GM12878 (cell line): Measurements from ENCODE around the gene TSPAN31. TPM values are rescaled to one million over a fixed set of nuclear protein-coding genes. Genes with fewer than 3 reads are reported as not detected.

Experiments
- ATAC-seq: fragments of 200-7000 bp; cut with Tn5 transposase; 3 replicates; pipeline ENCODE4 v1.9.1; 2020; ENCODE audit warnings: mild to moderate bottlenecking, moderate library complexity
- BruUV-seq: library from RNA; stranded (reverse); fragments of 400-500 nt; replicated peaks from 2 replicates; lab custom pipeline; 2021; lab: Mats Ljungman, UMichigan
- CTCF ChIA-PET: fragments of 300-600 bp; sonication (Branson Sonifier 250); formaldehyde crosslinking; extraction: SDS; loops from one replicate; lab custom pipeline; 2021; ENCODE audit warnings: inconsistent platforms; lab: Yijun Ruan, JAX
- POLR2A ChIA-PET: fragments of 350-600 bp; formaldehyde crosslinking; extraction: SDS; loops from one replicate; lab custom pipeline; 2021; ENCODE audit warnings: inconsistent platforms; lab: Charles Lee
- RAD21 ChIA-PET: fragments of 300-600 bp; sonication (Branson Sonifier 250); formaldehyde crosslinking; loops from one replicate; lab custom pipeline; 2023; ENCODE audit warnings: antibody characterized with exemption; ENCODE audit not compliant: unreplicated experiment; lab: Charles Lee
- SMC1A ChIA-PET: fragments of 300-600 bp; sonication (Branson Sonifier 250); formaldehyde crosslinking; loops from one replicate; lab custom pipeline; 2023; ENCODE audit not compliant: unreplicated experiment, uncharacterized antibody; lab: Charles Lee
- DNase-seq: peaks from one replicate; pipeline ENCODE4 v3.0.0-alpha.2; 2011; ENCODE audit warnings: low read depth, low spot score
- FAIRE-seq: peaks from 3 replicates; lab custom pipeline; 2011; peaks lifted over from hg19 to GRCh38; lab: Jason Lieb, UNC
- H2AFZ ChIP-seq: 2 replicates; pipeline ENCODE4 v1.6.0; 2011; ENCODE audit warnings: low read depth, low read length, control low read depth; ENCODE audit not compliant: control insufficient read depth
- H3K27ac ChIP-seq: 2 replicates; pipeline ENCODE4 v1.5.1; 2011; ENCODE audit warnings: control low read depth; ENCODE audit not compliant: control insufficient read depth, insufficient read depth
- H3K27me3 ChIP-seq, 2 experiments: replicated peaks in 1 of 2; 2 replicates each; pipeline versions ENCODE4 v1.6.0 to v1.6.1; 2011; ENCODE audit warnings: low read length in 1 of 2; ENCODE audit not compliant: control insufficient read depth in 2 of 2, insufficient read depth in 2 of 2
- H3K36me3 ChIP-seq, 2 experiments: 2 replicates each; pipeline ENCODE4 v1.5.1; 2011; ENCODE audit warnings: low read length in 1 of 2; ENCODE audit not compliant: control insufficient read depth in 2 of 2, insufficient read depth in 2 of 2
- H3K4me1 ChIP-seq: 2 replicates; pipeline ENCODE4 v1.6.1; 2011; ENCODE audit warnings: mild to moderate bottlenecking, low read length, moderate library complexity, mixed read lengths; ENCODE audit not compliant: control insufficient read depth, insufficient read depth
- H3K4me2 ChIP-seq: 2 replicates; pipeline ENCODE4 v1.6.0; 2011; ENCODE audit warnings: control low read depth; ENCODE audit not compliant: control insufficient read depth, insufficient read depth
- H3K4me3 ChIP-seq: fragments of 200-600 bp; sonication (generic); 2 replicates; pipeline ENCODE4 v1.5.1; 2016
- H3K79me2 ChIP-seq: 2 replicates; pipeline ENCODE4 v1.6.0; 2011; ENCODE audit warnings: low read length; ENCODE audit not compliant: control insufficient read depth, insufficient read depth
- H3K9ac ChIP-seq: 2 replicates; pipeline ENCODE4 v1.8.0; 2011; ENCODE audit warnings: low read length, control low read depth, mixed read lengths; ENCODE audit not compliant: control insufficient read depth, insufficient read depth
- H3K9me3 ChIP-seq: replicated peaks from 3 replicates; pipeline ENCODE4 v1.5.1; 2011; ENCODE audit warnings: mild to moderate bottlenecking, low read length; ENCODE audit not compliant: control insufficient read depth, insufficient read depth
- H4K20me1 ChIP-seq: 2 replicates; pipeline ENCODE4 v1.6.0; 2011; ENCODE audit not compliant: control insufficient read depth, insufficient read depth
- ATF7 ChIP-seq: fragments of 450-650 bp; IDR thresholded peaks from 2 replicates; pipeline ENCODE4 v1.6.1; 2016; ENCODE audit warnings: low read depth, mild to moderate bottlenecking
- CHD1 ChIP-seq: IDR thresholded peaks from 2 replicates; pipeline ENCODE4 v1.6.1; 2012; ENCODE audit warnings: low read depth, low read length, improper control_type of control experiment
- E4F1 ChIP-seq: fragments of 450-650 bp; IDR thresholded peaks from 2 replicates; pipeline ENCODE4 v1.6.1; 2018; ENCODE audit warnings: borderline replicate concordance, mild to moderate bottlenecking; ENCODE audit not compliant: partially characterized antibody
- HDAC6 ChIP-seq: fragments of 200-600 bp; sonication (generic); IDR thresholded peaks from one replicate; pipeline ENCODE4 v1.8.0; 2017; ENCODE audit warnings: antibody characterized with exemption; ENCODE audit not compliant: unreplicated experiment
- MYC ChIP-seq: IDR thresholded peaks from 2 replicates; pipeline ENCODE4 v1.6.1; 2011; ENCODE audit warnings: mild to moderate bottlenecking, low read length, moderate library complexity, inconsistent platforms; ENCODE audit not compliant: insufficient read depth, insufficient replicate concordance, insufficient read length, severe bottlenecking
- NR2C1 ChIP-seq: fragments of 450-650 bp; IDR thresholded peaks from 2 replicates; pipeline ENCODE4 v1.6.1; 2017; ENCODE audit warnings: antibody characterized with exemption, mild to moderate bottlenecking, moderate library complexity
- NRF1 ChIP-seq: conservative IDR thresholded peaks from 2 replicates; pipeline ENCODE4 v1.6.1; 2011; ENCODE audit warnings: mild to moderate bottlenecking, low read depth, low read length, improper control_type of control experiment
- POLR2AphosphoS2 ChIP-seq: IDR thresholded peaks from 2 replicates; pipeline ENCODE4 v1.6.1; 2011; ENCODE audit warnings: low read depth, mild to moderate bottlenecking, low read length, improper control_type of control experiment, moderate library complexity
- POU2F2 ChIP-seq: IDR thresholded peaks from 3 replicates; pipeline ENCODE4 v1.6.1; 2011; ENCODE audit warnings: low read depth, mild to moderate bottlenecking, low read length, borderline replicate concordance
- RB1 ChIP-seq: fragments of 450-650 bp; formaldehyde crosslinking; IDR thresholded peaks from 2 replicates; pipeline ENCODE4 v1.6.1; 2017; ENCODE audit warnings: mild to moderate bottlenecking, borderline replicate concordance
- SREBF2 ChIP-seq: IDR thresholded peaks from 2 replicates; pipeline ENCODE4 v1.6.1; 2012; ENCODE audit warnings: mild to moderate bottlenecking, low read length
- TARDBP ChIP-seq: IDR thresholded peaks from 2 replicates; pipeline ENCODE4 v1.6.1; 2016; ENCODE audit warnings: borderline replicate concordance
- whole genome bisulfite sequencing: methylation state at CpG from one replicate; pipeline ENCODE4 v1.1.6; 2016; ENCODE audit warnings: low lambda C conversion rate; ENCODE audit not compliant: insufficient replicate concordance, insufficient coverage; ENCODE audit errors: missing lambda C conversion rate; 5-methylcytosine and 5-hydroxymethylcytosine counted together
- in situ Hi-C: fragments of 300-500 bp; cut with MboI; formaldehyde crosslinking; loops from 9 replicates; pipeline ENCODE4 v1.14.3; 2018; ENCODE audit warnings: mixed read lengths
- intact Hi-C: fragments of 100-400 bp; cut with micrococcal nuclease; formaldehyde crosslinking; loops from one replicate; pipeline ENCODE4 v1.14.2; 2022; ENCODE audit not compliant: unreplicated experiment
- polyA plus RNA-seq, 11 experiments: library from polyadenylated mRNA; depleted of rRNA in 4 of 11; unstranded in 6 of 11; stranded (reverse) in 5 of 11; fragments of >200 nt; fragmentation: Nextera tagmentation in 4 of 11; fragmentation: Illumina TruSeq in 1 of 11; extraction: Ambion mirVana in 4 of 11; extraction: Trizol in 1 of 11; gene quantifications; 1 replicate in 1 of 11; 2 replicates in 10 of 11; pipeline versions ENCODE4 v1.2.1 to v1.2.3, GENCODE V29; 2011 to 2016; ENCODE audit warnings: inconsistent platforms in 2 of 11, missing spikeins in 2 of 11, low read depth in 1 of 11
- total RNA-seq, 4 experiments: library from RNA; depleted of rRNA in 3 of 4; stranded (reverse); fragments of >200 nt in 3 of 4; fragmentation: Illumina TruSeq in 1 of 4; extraction: Trizol in 1 of 4; gene quantifications; 2 replicates each; pipeline versions ENCODE4 v1.2.1 to v1.2.3, GENCODE V29; 2013 to 2021
- TF ChIP-seq, protein P1 (sequence below): fragments of 450-650 bp; formaldehyde crosslinking; IDR thresholded peaks from 2 replicates; pipeline ENCODE4 v1.4.0; 2020; ENCODE audit warnings: mild to moderate bottlenecking, moderate library complexity
- TF ChIP-seq, protein P2 (sequence below): fragments of 450-650 bp; conservative IDR thresholded peaks from 2 replicates; pipeline ENCODE4 v1.6.1; 2017; ENCODE audit warnings: mild to moderate bottlenecking, moderate library complexity

The TSPAN31 gene
- total and polyA plus RNA-seq, 10 of the 15 experiments (the other 5 are each of a cell fraction or from before 2014, with no cell fraction given), result 11.8 to 32.2 (median 24.7) TPM

- ATAC-seq (peak; percentile 94), FAIRE-seq (peak; percentile 86), DNase-seq (peak; percentile 83)
- ChIA-PET CTCF (interaction anchor here (1.0 to 1.8 kb wide), 5 partner anchors 9 to 127 kb away, joined by 5 to 19 read pairs (median 6); partner anchors contain the start of gene TSFM), POLR2A (interaction anchor here (0.9 to 1.9 kb wide), 6 partner anchors 11 to 158 kb away, joined by 3 to 11 read pairs (median 4); partner anchors contain the start of gene TSFM), SMC1A (interaction anchor here (0.7 to 0.8 kb wide), 3 partner anchors 12 to 27 kb away, joined by 4 to 5 read pairs (median 4); partner anchors contain the start of gene TSPAN31), RAD21 (interaction anchor here (0.6 to 1.2 kb wide), 3 partner anchors 10 to 189 kb away, joined by 3 to 6 read pairs (median 4); no protein-coding TSS in a partner anchor)
- Histone ChIP-seq H3K4me3 (peak within 1 kb of the TSS; percentile 90), H3K4me2 (peak within 1 kb of the TSS; percentile 99), H3K27ac (peak within 1 kb of the TSS; percentile 82), H3K9me3 (no peaks in the 10 kb centered on the region), H3K9ac (peak within 1 kb of the TSS; percentile 83), H3K27me3 (no peaks in the 10 kb centered on the region), H4K20me1 (no peaks in the 10 kb centered on the region), H3K4me1 (peaks cover 3% of the 10 kb centered on the region), H3K79me2 (no peaks in the 10 kb centered on the region), H2AFZ (peak within 1 kb of the TSS; percentile 90), H3K36me3 (peaks cover 0 to 4% of the 10 kb centered on the region in 2 experiments; a peak in 2 of 4 replicates)
- under 1% methylated on average over 27 of the region's 28 CpGs for WGBS
- no TSS peak for BruUV-seq
- in situ Hi-C loops, result no loop called here
- intact Hi-C loops, result loop anchor here (1.0 kb wide), 1 partner anchor 16 kb away; no protein-coding TSS in a partner anchor
- peak; percentile 10 for TF ChIP-seq E4F1
- TF ChIP-seq MYC, result peak; percentile 99
- TF ChIP-seq, protein P1, sequence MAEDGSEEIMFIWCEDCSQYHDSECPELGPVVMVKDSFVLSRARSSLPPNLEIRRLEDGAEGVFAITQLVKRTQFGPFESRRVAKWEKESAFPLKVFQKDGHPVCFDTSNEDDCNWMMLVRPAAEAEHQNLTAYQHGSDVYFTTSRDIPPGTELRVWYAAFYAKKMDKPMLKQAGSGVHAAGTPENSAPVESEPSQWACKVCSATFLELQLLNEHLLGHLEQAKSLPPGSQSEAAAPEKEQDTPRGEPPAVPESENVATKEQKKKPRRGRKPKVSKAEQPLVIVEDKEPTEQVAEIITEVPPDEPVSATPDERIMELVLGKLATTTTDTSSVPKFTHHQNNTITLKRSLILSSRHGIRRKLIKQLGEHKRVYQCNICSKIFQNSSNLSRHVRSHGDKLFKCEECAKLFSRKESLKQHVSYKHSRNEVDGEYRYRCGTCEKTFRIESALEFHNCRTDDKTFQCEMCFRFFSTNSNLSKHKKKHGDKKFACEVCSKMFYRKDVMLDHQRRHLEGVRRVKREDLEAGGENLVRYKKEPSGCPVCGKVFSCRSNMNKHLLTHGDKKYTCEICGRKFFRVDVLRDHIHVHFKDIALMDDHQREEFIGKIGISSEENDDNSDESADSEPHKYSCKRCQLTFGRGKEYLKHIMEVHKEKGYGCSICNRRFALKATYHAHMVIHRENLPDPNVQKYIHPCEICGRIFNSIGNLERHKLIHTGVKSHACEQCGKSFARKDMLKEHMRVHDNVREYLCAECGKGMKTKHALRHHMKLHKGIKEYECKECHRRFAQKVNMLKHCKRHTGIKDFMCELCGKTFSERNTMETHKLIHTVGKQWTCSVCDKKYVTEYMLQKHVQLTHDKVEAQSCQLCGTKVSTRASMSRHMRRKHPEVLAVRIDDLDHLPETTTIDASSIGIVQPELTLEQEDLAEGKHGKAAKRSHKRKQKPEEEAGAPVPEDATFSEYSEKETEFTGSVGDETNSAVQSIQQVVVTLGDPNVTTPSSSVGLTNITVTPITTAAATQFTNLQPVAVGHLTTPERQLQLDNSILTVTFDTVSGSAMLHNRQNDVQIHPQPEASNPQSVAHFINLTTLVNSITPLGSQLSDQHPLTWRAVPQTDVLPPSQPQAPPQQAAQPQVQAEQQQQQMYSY (CRISPR knock-in tag), result no peak
- TF ChIP-seq POLR2AphosphoS2, result peak; percentile 48; the same call in 1 of the 2 replicates
- 0 out of 2 replicates have a peak, but pooled peaks have one; percentile 11 for TF ChIP-seq NRF1
- TF ChIP-seq POU2F2, result peak; percentile 56; the same call in 1 of the 3 replicates
- no peak for TF ChIP-seq NR2C1
- peak; percentile 45 for TF ChIP-seq HDAC6
- TF ChIP-seq, protein P2, sequence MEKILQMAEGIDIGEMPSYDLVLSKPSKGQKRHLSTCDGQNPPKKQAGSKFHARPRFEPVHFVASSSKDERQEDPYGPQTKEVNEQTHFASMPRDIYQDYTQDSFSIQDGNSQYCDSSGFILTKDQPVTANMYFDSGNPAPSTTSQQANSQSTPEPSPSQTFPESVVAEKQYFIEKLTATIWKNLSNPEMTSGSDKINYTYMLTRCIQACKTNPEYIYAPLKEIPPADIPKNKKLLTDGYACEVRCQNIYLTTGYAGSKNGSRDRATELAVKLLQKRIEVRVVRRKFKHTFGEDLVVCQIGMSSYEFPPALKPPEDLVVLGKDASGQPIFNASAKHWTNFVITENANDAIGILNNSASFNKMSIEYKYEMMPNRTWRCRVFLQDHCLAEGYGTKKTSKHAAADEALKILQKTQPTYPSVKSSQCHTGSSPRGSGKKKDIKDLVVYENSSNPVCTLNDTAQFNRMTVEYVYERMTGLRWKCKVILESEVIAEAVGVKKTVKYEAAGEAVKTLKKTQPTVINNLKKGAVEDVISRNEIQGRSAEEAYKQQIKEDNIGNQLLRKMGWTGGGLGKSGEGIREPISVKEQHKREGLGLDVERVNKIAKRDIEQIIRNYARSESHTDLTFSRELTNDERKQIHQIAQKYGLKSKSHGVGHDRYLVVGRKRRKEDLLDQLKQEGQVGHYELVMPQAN, result peak; percentile 99
- TF ChIP-seq TARDBP, result 0 out of 2 replicates have a peak, but pooled peaks have one; percentile 21
- TF ChIP-seq SREBF2, result no peak
- peak; percentile 99 for TF ChIP-seq ATF7
- peak; percentile 67; the same call in 1 of the 2 replicates for TF ChIP-seq RB1
- no peak for TF ChIP-seq CHD1
These were observed 27.1 kb downstream of the TSPAN31 start, which contains the start of gene METTL1 for GRCh38 chr12:57771873-57772428. Gene METTL1 (minus strand): TSS chr12:57772105. CDS start chr12:57772083, 22 bp downstream.
